ENCODE results near the gene SLC25A27.

The SLC25A27 gene

GRCh38 chr6:46720401-46720800 lies 67.6 kb downstream of the SLC25A27 start:
- no peak for DNase-seq
